GM23338 (cell line): Measurements from ENCODE around the gene MTOR. TPM values are rescaled to one million over a fixed set of nuclear protein-coding genes. Genes with fewer than 3 reads are reported as not detected.

Experiments
- ATAC-seq: fragments of 200-7000 bp; cut with Tn5 transposase; 3 replicates; pipeline ENCODE4 v1.9.1; 2020
- DNase-seq: peaks from one replicate; pipeline ENCODE4 v3.0.0-alpha.2; 2015; ENCODE audit warnings: low spot score
- H2AFZ ChIP-seq: fragments of 200-600 bp; sonication (generic); 2 replicates; pipeline ENCODE4 v1.8.0; 2016; ENCODE audit warnings: antibody characterized with exemption, mild to moderate bottlenecking, moderate library complexity
- H3F3A ChIP-seq: fragments of 200-600 bp; sonication (generic); replicated peaks from 2 replicates; pipeline ENCODE4 v1.8.0; 2017; ENCODE audit warnings: antibody characterized with exemption, mixed run types, low read depth
- H3K27ac ChIP-seq: fragments of 200-600 bp; sonication (generic); 2 replicates; pipeline ENCODE4 v1.6.1; 2016; ENCODE audit warnings: low read depth
- H3K27me3 ChIP-seq: fragments of 200-600 bp; sonication (generic); 2 replicates; pipeline ENCODE4 v1.8.0; 2016; ENCODE audit warnings: mild to moderate bottlenecking, mixed run types, moderate library complexity; ENCODE audit not compliant: insufficient read depth
- H3K36me3 ChIP-seq: fragments of 200-600 bp; sonication (generic); 2 replicates; pipeline ENCODE4 v1.8.0; 2016; ENCODE audit warnings: mild to moderate bottlenecking; ENCODE audit not compliant: insufficient read depth
- H3K4me1 ChIP-seq: fragments of 200-600 bp; sonication (generic); 2 replicates; pipeline ENCODE4 v1.8.0; 2016; ENCODE audit warnings: mild to moderate bottlenecking, moderate library complexity; ENCODE audit not compliant: insufficient read depth
- H3K4me2 ChIP-seq: fragments of 200-600 bp; sonication (generic); 2 replicates; pipeline ENCODE4 v1.7.1; 2017; ENCODE audit warnings: mixed run types
- H3K4me3 ChIP-seq: fragments of 200-600 bp; sonication (generic); 2 replicates; pipeline ENCODE4 v1.6.1; 2016; ENCODE audit warnings: mixed run types
- H3K79me2 ChIP-seq: fragments of 200-600 bp; sonication (generic); replicated peaks from 2 replicates; pipeline ENCODE4 v1.8.0; 2017; ENCODE audit warnings: mild to moderate bottlenecking; ENCODE audit not compliant: insufficient read depth
- H3K9me2 ChIP-seq: fragments of 200-600 bp; sonication (generic); 2 replicates; pipeline ENCODE4 v1.8.0; 2017; ENCODE audit not compliant: insufficient read depth
- H4K20me1 ChIP-seq: fragments of 200-600 bp; sonication (generic); replicated peaks from 2 replicates; pipeline ENCODE4 v1.8.0; 2017; ENCODE audit warnings: mild to moderate bottlenecking; ENCODE audit not compliant: insufficient read depth
- H3K27ac Mint-ChIP-seq: 2 replicates; pipeline ENCODE4 v1.8.0; 2020; ENCODE audit warnings: inconsistent platforms, mild to moderate bottlenecking, moderate library complexity, mixed read lengths
- H3K27me3 Mint-ChIP-seq: 3 replicates; pipeline ENCODE4 v1.8.0; 2022; ENCODE audit warnings: low read depth, mild to moderate bottlenecking, moderate library complexity, mixed read lengths, inconsistent platforms; ENCODE audit not compliant: insufficient read depth, poor library complexity
- H3K36me3 Mint-ChIP-seq: 3 replicates; pipeline ENCODE4 v1.8.0; 2021; ENCODE audit warnings: low read depth, mild to moderate bottlenecking, inconsistent platforms, moderate library complexity, mixed read lengths
- H3K4me1 Mint-ChIP-seq: 3 replicates; pipeline ENCODE4 v1.8.0; 2020; ENCODE audit warnings: mild to moderate bottlenecking, inconsistent platforms, mixed read lengths
- H3K4me3 Mint-ChIP-seq: 3 replicates; pipeline ENCODE4 v1.8.0; 2021; ENCODE audit warnings: moderate library complexity, mild to moderate bottlenecking, inconsistent platforms, mixed read lengths
- H3K9me3 Mint-ChIP-seq: 3 replicates; pipeline ENCODE4 v1.8.0; 2020; ENCODE audit warnings: moderate library complexity, mild to moderate bottlenecking, inconsistent platforms, mixed read lengths
- JUNB ChIP-seq: IDR thresholded peaks from one replicate; pipeline ENCODE4 v1.6.1; 2016; ENCODE audit warnings: antibody characterized with exemption; ENCODE audit not compliant: unreplicated experiment
- NANOG ChIP-seq: IDR thresholded peaks from 2 replicates; pipeline ENCODE4 v1.6.1; 2016; ENCODE audit warnings: antibody characterized with exemption, borderline replicate concordance
- REST ChIP-seq: IDR thresholded peaks from one replicate; pipeline ENCODE4 v1.6.1; 2018; ENCODE audit warnings: antibody characterized with exemption; ENCODE audit not compliant: unreplicated experiment
- polyA plus RNA-seq: library from polyadenylated mRNA; unstranded; fragments of >200 nt; fragmentation: Nextera tagmentation; extraction: Ambion mirVana; gene quantifications from 2 replicates; pipeline ENCODE4 v1.2.1, GENCODE V29; 2016
- total RNA-seq: library from RNA; depleted of rRNA; stranded (reverse); fragments of >200 nt; shearing (Covaris generic); gene quantifications from 2 replicates; pipeline ENCODE4 v1.2.3, GENCODE V29; 2014
- TF ChIP-seq, protein P1 (sequence below): fragments of 250-450 bp; sonication (Bioruptor Pico); IDR thresholded peaks from 2 replicates; pipeline ENCODE4 v1.5.0; 2020; ENCODE audit warnings: mild to moderate bottlenecking, moderate library complexity

MTOR gene
- total and polyA plus RNA-seq, 2 experiments from 2014 or later: 22.8 to 98.0 TPM

GRCh38 chr1:11198851-11199594 lies 63.3 kb downstream of the MTOR start:
- TF ChIP-seq REST: no peak
- TF ChIP-seq JUNB: no peak
- TF ChIP-seq, protein P1, sequence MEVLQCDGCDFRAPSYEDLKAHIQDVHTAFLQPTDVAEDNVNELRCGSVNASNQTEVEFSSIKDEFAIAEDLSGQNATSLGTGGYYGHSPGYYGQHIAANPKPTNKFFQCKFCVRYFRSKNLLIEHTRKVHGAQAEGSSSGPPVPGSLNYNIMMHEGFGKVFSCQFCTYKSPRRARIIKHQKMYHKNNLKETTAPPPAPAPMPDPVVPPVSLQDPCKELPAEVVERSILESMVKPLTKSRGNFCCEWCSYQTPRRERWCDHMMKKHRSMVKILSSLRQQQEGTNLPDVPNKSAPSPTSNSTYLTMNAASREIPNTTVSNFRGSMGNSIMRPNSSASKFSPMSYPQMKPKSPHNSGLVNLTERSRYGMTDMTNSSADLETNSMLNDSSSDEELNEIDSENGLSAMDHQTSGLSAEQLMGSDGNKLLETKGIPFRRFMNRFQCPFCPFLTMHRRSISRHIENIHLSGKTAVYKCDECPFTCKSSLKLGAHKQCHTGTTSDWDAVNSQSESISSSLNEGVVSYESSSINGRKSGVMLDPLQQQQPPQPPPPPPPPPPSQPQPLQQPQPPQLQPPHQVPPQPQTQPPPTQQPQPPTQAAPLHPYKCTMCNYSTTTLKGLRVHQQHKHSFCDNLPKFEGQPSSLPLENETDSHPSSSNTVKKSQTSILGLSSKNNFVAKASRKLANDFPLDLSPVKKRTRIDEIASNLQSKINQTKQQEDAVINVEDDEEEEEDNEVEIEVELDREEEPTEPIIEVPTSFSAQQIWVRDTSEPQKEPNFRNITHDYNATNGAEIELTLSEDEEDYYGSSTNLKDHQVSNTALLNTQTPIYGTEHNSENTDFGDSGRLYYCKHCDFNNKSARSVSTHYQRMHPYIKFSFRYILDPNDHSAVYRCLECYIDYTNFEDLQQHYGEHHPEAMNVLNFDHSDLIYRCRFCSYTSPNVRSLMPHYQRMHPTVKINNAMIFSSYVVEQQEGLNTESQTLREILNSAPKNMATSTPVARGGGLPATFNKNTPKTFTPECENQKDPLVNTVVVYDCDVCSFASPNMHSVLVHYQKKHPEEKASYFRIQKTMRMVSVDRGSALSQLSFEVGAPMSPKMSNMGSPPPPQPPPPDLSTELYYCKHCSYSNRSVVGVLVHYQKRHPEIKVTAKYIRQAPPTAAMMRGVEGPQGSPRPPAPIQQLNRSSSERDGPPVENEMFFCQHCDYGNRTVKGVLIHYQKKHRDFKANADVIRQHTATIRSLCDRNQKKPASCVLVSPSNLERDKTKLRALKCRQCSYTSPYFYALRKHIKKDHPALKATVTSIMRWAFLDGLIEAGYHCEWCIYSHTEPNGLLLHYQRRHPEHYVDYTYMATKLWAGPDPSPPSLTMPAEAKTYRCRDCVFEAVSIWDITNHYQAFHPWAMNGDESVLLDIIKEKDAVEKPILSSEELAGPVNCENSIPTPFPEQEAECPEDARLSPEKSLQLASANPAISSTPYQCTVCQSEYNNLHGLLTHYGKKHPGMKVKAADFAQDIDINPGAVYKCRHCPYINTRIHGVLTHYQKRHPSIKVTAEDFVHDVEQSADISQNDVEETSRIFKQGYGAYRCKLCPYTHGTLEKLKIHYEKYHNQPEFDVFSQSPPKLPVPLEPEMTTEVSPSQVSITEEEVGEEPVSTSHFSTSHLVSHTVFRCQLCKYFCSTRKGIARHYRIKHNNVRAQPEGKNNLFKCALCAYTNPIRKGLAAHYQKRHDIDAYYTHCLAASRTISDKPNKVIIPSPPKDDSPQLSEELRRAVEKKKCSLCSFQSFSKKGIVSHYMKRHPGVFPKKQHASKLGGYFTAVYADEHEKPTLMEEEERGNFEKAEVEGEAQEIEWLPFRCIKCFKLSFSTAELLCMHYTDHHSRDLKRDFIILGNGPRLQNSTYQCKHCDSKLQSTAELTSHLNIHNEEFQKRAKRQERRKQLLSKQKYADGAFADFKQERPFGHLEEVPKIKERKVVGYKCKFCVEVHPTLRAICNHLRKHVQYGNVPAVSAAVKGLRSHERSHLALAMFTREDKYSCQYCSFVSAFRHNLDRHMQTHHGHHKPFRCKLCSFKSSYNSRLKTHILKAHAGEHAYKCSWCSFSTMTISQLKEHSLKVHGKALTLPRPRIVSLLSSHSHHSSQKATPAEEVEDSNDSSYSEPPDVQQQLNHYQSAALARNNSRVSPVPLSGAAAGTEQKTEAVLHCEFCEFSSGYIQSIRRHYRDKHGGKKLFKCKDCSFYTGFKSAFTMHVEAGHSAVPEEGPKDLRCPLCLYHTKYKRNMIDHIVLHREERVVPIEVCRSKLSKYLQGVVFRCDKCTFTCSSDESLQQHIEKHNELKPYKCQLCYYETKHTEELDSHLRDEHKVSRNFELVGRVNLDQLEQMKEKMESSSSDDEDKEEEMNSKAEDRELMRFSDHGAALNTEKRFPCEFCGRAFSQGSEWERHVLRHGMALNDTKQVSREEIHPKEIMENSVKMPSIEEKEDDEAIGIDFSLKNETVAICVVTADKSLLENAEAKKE (CRISPR knock-in tag): no peak
- no peak for TF ChIP-seq NANOG
- H3K9me3 Mint-ChIP-seq: no peaks in the 10 kb centered on the region
- Histone ChIP-seq H3K27me3 (no peaks in the 10 kb centered on the region), H3F3A (no peaks in the 10 kb centered on the region), H3K4me3 (no peak overlapping the region), H2AFZ (no peak overlapping the region), H3K4me2 (no peak overlapping the region), H3K36me3 (peaks cover 43% of the 10 kb centered on the region), H3K79me2 (no peaks in the 10 kb centered on the region), H3K4me1 (no peaks in the 10 kb centered on the region), H3K9me2 (no peaks in the 10 kb centered on the region), H4K20me1 (peaks cover 4% of the 10 kb centered on the region; the same call in 1 of the 2 replicates), H3K27ac (no peak overlapping the region)
- peaks cover 49% of the 10 kb centered on the region for H3K36me3 Mint-ChIP-seq
- H3K4me3 Mint-ChIP-seq: no peak overlapping the region
- no peak for DNase-seq
- no peaks in the 10 kb centered on the region for H3K4me1 Mint-ChIP-seq
- H3K27ac Mint-ChIP-seq: no peak overlapping the region; the same call in 1 of the 2 replicates
- peaks cover 3% of the 10 kb centered on the region for H3K27me3 Mint-ChIP-seq
- ATAC-seq: no peak
